B cell (primary cell): ENCODE results near the gene C11orf21.

Experiments
- EZH2 ChIP-seq: IDR thresholded peaks from 2 replicates; pipeline ENCODE4 v1.6.1; 2012; ENCODE audit warnings: borderline replicate concordance, low read depth, mild to moderate bottlenecking, moderate library complexity, low read length; ENCODE audit not compliant: insufficient read depth, poor library complexity, severe bottlenecking
- TF ChIP-seq, protein P1 (sequence below): fragments of 200-600 bp; IDR thresholded peaks from one replicate; pipeline ENCODE4 v1.8.0; 2022; ENCODE audit warnings: antibody characterized with exemption, mild to moderate bottlenecking

DNA sequence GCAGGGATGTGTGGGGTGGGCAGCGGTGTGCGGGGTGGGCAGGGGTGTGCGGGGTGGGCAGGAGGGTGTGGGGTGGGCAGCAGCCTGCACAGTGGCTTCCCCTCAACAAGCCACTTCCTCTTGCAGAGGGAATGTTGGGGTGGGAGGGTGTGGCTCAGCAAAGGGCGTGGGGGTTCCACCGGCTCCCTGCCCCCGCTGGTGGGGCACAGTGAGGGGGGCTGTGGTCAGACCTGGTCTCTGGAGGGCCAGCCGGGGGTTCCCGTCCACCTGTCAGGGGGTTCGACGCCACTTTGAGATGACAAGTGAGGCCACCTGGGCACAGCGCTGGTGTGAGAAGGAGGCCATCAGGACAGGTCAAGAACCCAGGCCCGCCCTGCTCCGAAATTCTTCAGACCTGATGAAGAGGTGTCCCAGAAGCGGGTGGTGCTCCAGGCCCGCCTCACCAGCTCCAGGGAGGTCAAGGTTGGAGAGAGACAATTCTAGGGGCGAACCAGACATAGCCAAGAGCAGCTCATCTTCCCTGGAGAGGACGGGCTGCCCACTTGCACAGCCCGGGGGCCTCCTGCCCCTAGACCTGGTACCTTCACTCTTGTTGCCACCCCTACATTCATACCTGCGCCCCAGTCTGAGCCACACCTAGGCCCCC is 1.3 kb downstream of the C11orf21 start:
- TF ChIP-seq, protein P1, sequence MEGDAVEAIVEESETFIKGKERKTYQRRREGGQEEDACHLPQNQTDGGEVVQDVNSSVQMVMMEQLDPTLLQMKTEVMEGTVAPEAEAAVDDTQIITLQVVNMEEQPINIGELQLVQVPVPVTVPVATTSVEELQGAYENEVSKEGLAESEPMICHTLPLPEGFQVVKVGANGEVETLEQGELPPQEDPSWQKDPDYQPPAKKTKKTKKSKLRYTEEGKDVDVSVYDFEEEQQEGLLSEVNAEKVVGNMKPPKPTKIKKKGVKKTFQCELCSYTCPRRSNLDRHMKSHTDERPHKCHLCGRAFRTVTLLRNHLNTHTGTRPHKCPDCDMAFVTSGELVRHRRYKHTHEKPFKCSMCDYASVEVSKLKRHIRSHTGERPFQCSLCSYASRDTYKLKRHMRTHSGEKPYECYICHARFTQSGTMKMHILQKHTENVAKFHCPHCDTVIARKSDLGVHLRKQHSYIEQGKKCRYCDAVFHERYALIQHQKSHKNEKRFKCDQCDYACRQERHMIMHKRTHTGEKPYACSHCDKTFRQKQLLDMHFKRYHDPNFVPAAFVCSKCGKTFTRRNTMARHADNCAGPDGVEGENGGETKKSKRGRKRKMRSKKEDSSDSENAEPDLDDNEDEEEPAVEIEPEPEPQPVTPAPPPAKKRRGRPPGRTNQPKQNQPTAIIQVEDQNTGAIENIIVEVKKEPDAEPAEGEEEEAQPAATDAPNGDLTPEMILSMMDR = no peak
- TF ChIP-seq EZH2 = no peak
